CD4-positive, alpha-beta memory T cell (primary cell): Measurements from ENCODE around the gene CAV1. TPM values are rescaled to one million over a fixed set of nuclear protein-coding genes. Genes with fewer than 3 reads are reported as not detected.

Experiments
- CTCF ChIA-PET: fragments of 350-600 bp; sonication (Branson Sonifier 250); formaldehyde crosslinking; loops from one replicate; lab custom pipeline; 2021; ENCODE audit warnings: inconsistent platforms; ENCODE audit not compliant: partially characterized antibody; lab: Charles Lee
- POLR2A ChIA-PET: fragments of 350-600 bp; sonication (Branson Sonifier 250); formaldehyde crosslinking; loops from one replicate; lab custom pipeline; 2021; ENCODE audit not compliant: partially characterized antibody; lab: Charles Lee
- DNase-seq, 5 donors: peaks; one replicate each; pipeline versions ENCODE4 v3.0.0 to v3.0.0-alpha.2; 2020 to 2022; ENCODE audit warnings: mixed read lengths in 1 of 5
- H3K27ac ChIP-seq: one replicate; pipeline ENCODE4 v1.7.0; 2013; ENCODE audit warnings: low read depth, low read length
- H3K27me3 ChIP-seq: 2 replicates; pipeline ENCODE4 v1.7.0; 2013; ENCODE audit warnings: mild to moderate bottlenecking, low read length, moderate library complexity; ENCODE audit not compliant: insufficient read depth
- H3K36me3 ChIP-seq: 2 replicates; pipeline ENCODE4 v1.7.0; 2013; ENCODE audit warnings: mild to moderate bottlenecking, low read length, moderate library complexity; ENCODE audit not compliant: insufficient read depth
- H3K4me1 ChIP-seq: 2 replicates; pipeline ENCODE4 v1.7.0; 2013; ENCODE audit warnings: mild to moderate bottlenecking, low read length, moderate library complexity; ENCODE audit not compliant: insufficient read depth
- H3K4me3 ChIP-seq, 2 donors: one replicate each; pipeline ENCODE4 v1.7.0; 2013; ENCODE audit warnings: low read length in 2 of 2, mild to moderate bottlenecking in 1 of 2
- H3K9me3 ChIP-seq, 2 donors: one replicate each; pipeline ENCODE4 v1.7.0; 2013; ENCODE audit warnings: low read length in 2 of 2, control low read depth in 1 of 2; ENCODE audit not compliant: control insufficient read depth in 1 of 2
- H3K27ac Mint-ChIP-seq, 7 donors: one replicate each; pipeline ENCODE4 v1.8.0; 2020 to 2021; ENCODE audit warnings: mixed read lengths in 7 of 7, mild to moderate bottlenecking in 6 of 7, inconsistent platforms in 3 of 7, moderate library complexity in 3 of 7
- H3K27me3 Mint-ChIP-seq, 2 donors: one replicate each; pipeline ENCODE4 v1.8.0; 2020 to 2021; ENCODE audit warnings: mixed read lengths in 2 of 2
- H3K36me3 Mint-ChIP-seq, 2 donors: one replicate each; pipeline ENCODE4 v1.8.0; 2020 to 2021; ENCODE audit warnings: mixed read lengths in 2 of 2, inconsistent platforms in 1 of 2, mild to moderate bottlenecking in 1 of 2
- H3K4me1 Mint-ChIP-seq, 4 donors: one replicate each; pipeline ENCODE4 v1.8.0; 2020 to 2021; ENCODE audit warnings: mixed read lengths in 4 of 4, mild to moderate bottlenecking in 1 of 4
- H3K4me3 Mint-ChIP-seq, 8 donors: one replicate each; pipeline ENCODE4 v1.8.0; 2020 to 2021; ENCODE audit warnings: mixed read lengths in 8 of 8, mild to moderate bottlenecking in 7 of 8, moderate library complexity in 6 of 8, inconsistent platforms in 3 of 8
- H3K9me3 Mint-ChIP-seq, 8 donors: one replicate each; pipeline ENCODE4 v1.8.0; 2020 to 2021; ENCODE audit warnings: mixed read lengths in 8 of 8, mild to moderate bottlenecking in 5 of 8, inconsistent platforms in 3 of 8, moderate library complexity in 1 of 8
- intact Hi-C: fragments of 100-400 bp; cut with micrococcal nuclease; formaldehyde crosslinking; loops from one replicate; pipeline ENCODE4 v1.15.1; 2023
- polyA plus RNA-seq, 2 donors: library from polyadenylated mRNA; unstranded; fragments of 300-500 nt; fragmentation: Illumina TruSeq; gene quantifications; one replicate each; pipeline ENCODE4 v1.2.3, GENCODE V29; 2021
- total RNA-seq, 2 experiments: library from RNA; stranded (reverse); gene quantifications; one replicate each; pipeline ENCODE4 v1.2.3, GENCODE V29; 2021

Gene CAV1
- total and polyA plus RNA-seq, 4 experiments from 2014 or later = not detected

DNA sequence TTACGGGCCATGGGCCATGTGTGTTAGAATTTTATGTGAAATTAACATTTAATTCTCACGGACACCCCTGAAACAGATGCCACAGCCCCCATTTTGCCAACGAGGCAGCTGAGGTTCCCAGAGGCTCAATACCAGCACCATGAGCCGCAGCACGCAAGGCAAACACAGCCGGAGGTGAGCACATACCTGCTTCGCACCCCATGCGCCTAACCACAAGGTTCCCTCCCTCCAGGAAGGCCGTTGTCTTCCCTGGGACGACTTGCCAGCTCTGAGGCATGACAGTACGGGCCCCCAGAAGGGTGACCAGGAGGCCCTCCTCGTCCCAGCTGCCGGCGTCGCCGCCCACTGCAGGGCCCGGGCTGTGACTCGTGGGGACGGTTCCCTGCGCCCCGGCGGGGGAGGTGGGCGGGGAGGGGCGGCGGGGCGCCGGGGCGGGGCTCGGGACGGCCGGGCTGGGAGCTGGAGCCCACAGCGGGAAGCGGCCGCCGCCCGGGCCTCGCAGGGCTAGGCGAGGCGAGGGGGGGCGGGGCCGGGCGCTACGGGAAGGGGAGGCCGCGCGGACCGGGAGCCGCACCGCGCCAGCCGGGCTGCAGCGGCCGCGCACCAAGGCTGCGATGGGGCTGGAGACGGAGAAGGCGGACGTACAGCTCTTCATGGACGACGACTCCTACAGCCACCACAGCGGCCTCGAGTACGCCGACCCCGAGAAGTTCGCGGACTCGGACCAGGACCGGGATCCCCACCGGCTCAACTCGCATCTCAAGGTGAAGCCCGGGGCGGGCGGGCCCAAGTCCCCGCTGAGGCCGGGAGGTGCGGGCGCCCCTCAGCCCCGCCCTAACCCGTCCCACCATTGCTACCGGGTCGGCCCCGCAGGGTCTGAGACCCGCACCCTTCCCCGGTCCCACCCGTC is 25.4 kb upstream of the CAV1 start, which contains the start of gene CAV2:
Gene CAV2 (plus strand): TSS at position 571 of the 910 bp plus-strand sequence. CDS start 44 bp downstream, at position 615.
- CTCF ChIA-PET = interaction anchor here (0.6 to 0.7 kb wide), 2 partner anchors 27 kb away, joined by 3 read pairs; no protein-coding TSS in a partner anchor
- Histone ChIP-seq H3K4me1 (peaks cover 18% of the 10 kb centered on the region), H3K4me3 (peak within 1 kb of the TSS in 1 of 2 donors; percentile 35), H3K9me3 (no peaks in the 10 kb centered on the region), H3K27me3 (peaks cover 24% of the 10 kb centered on the region), H3K27ac (no peak within 1 kb of the TSS), H3K36me3 (no peaks in the 10 kb centered on the region)
- H3K27ac Mint-ChIP-seq = peak within 1 kb of the TSS in 2 of 7 donors; percentile 12 to 57
- peak in 3 of 5 donors; percentile 6 to 43 (median 6) for DNase-seq
- H3K4me1 Mint-ChIP-seq = peaks cover 8 to 11% (median 10%) of the 10 kb centered on the region in 4 donors
- POLR2A ChIA-PET = no interaction called here
- peak within 1 kb of the TSS; percentile 75 to 91 (median 82) for H3K4me3 Mint-ChIP-seq
- H3K9me3 Mint-ChIP-seq = peaks cover 0 to 7% (median 0%) of the 10 kb centered on the region in 8 donors
- intact Hi-C loops = no loop called here
- peaks cover 32 to 35% of the 10 kb centered on the region in 2 donors for H3K27me3 Mint-ChIP-seq
- no peaks in the 10 kb centered on the region for H3K36me3 Mint-ChIP-seq

DNA sequence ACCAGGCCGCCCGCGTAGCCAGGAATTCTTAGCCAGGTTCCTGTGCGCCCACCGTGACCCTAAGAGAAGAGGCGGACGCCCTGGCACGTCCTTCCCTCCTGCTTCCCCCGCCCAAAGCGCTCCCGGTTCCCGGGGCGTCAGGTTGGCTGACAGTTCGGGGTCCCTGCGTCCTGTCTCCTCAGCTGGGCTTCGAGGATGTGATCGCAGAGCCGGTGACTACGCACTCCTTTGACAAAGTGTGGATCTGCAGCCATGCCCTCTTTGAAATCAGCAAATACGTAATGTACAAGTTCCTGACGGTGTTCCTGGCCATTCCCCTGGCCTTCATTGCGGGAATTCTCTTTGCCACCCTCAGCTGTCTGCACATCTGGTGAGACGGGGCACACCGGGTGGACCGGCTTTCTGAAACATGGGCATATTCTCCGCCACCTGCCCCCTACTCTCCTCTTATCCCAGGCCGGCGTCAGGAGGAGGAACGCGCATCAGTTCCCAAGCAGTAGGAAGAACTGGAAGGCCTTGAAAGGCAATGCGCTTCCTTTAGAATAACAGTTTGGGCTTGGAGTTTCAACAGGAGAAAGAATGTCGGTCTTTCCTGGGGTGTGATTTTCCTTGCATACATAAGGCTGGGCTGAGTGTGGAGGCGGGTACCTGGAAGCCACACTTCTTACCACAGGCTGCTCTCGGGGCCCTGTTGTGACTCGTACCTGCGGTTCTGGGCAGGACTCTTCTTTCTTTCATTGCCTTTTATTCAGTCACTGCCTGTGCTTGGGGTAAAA is 24.6 kb upstream of the CAV1 start:
- peak in 3 of 5 donors; percentile 4 to 53 (median 26) for DNase-seq
- Histone ChIP-seq H3K4me3 (peak overlapping the region in 1 of 2 donors; percentile 35), H3K4me1 (peaks cover 18% of the 10 kb centered on the region), H3K27me3 (peaks cover 24% of the 10 kb centered on the region), H3K9me3 (no peaks in the 10 kb centered on the region), H3K27ac (no peak overlapping the region), H3K36me3 (no peaks in the 10 kb centered on the region)
- Mint-ChIP-seq H3K27me3 (peaks cover 32 to 37% of the 10 kb centered on the region in 2 donors), H3K4me3 (peak overlapping the region; percentile 73 to 91 (median 82)), H3K9me3 (peaks cover 0 to 7% (median 0%) of the 10 kb centered on the region in 8 donors), H3K27ac (peak overlapping the region in 2 of 7 donors; percentile 12 to 57), H3K36me3 (no peaks in the 10 kb centered on the region), H3K4me1 (peaks cover 8 to 11% (median 10%) of the 10 kb centered on the region in 4 donors)
- CTCF ChIA-PET = interaction anchor here (0.6 kb wide), 1 partner anchor 26 kb away, joined by 3 read pairs; no protein-coding TSS in a partner anchor
- intact Hi-C loops = no loop called here
- POLR2A ChIA-PET = no interaction called here

DNA sequence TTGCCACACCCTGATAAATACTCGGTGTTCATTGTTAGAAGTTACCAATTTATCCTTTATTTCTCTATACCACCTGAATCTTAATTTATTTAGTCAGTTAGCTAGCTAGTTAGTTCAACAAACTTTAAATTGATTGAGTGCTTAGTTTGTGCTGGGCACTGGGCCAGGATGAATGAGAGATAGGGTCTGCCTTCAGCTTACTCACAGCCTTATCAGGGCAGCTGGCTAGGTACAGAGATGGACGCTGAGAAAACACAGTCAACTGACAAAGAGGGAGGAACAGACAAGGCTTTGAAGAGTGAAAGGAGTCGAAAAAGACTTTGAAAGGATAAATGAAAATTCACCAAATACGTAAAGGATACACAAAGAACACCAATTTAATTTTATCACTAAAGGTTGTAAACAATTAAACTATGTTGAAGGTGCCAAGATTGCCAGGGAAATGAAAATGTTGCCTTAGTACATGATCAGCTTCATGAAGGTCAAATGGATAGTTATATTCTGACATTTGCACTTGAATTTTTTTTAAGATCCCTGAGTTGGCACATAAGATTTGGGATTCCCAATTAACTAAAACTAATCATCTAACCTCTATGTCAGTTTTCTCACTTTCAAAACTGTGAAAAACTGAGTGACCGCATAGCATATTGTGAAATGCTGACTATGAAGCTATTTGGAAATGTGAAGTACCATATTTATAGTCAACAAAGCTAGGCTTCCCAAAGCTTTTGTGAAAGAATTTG is 23.2 kb upstream of the CAV1 start:
- intact Hi-C loops = no loop called here
- peak overlapping the region in 1 of 8 donors; percentile 9 for H3K4me3 Mint-ChIP-seq
- H3K9me3 Mint-ChIP-seq = peaks cover 0 to 7% (median 0%) of the 10 kb centered on the region in 8 donors
- no peaks in the 10 kb centered on the region for H3K9me3 ChIP-seq
- no peaks in the 10 kb centered on the region for H3K36me3 Mint-ChIP-seq
- DNase-seq = no peak
- CTCF ChIA-PET = interaction anchor here (0.8 to 1.2 kb wide), 2 partner anchors 24 to 242 kb away, joined by 4 to 6 read pairs; no protein-coding TSS in a partner anchor
- H3K27ac ChIP-seq = no peak overlapping the region
- no peak overlapping the region for H3K4me3 ChIP-seq
- H3K27ac Mint-ChIP-seq = no peak overlapping the region
- no peaks in the 10 kb centered on the region for H3K36me3 ChIP-seq
- H3K4me1 Mint-ChIP-seq = peaks cover 8 to 11% (median 10%) of the 10 kb centered on the region in 4 donors
- H3K27me3 Mint-ChIP-seq = peaks cover 31 to 39% of the 10 kb centered on the region in 2 donors
- POLR2A ChIA-PET = interaction anchor here (1.2 kb wide), 1 partner anchor 25 kb away, joined by 4 read pairs; no protein-coding TSS in a partner anchor
- peaks cover 24% of the 10 kb centered on the region for H3K27me3 ChIP-seq
- peaks cover 18% of the 10 kb centered on the region for H3K4me1 ChIP-seq

DNA sequence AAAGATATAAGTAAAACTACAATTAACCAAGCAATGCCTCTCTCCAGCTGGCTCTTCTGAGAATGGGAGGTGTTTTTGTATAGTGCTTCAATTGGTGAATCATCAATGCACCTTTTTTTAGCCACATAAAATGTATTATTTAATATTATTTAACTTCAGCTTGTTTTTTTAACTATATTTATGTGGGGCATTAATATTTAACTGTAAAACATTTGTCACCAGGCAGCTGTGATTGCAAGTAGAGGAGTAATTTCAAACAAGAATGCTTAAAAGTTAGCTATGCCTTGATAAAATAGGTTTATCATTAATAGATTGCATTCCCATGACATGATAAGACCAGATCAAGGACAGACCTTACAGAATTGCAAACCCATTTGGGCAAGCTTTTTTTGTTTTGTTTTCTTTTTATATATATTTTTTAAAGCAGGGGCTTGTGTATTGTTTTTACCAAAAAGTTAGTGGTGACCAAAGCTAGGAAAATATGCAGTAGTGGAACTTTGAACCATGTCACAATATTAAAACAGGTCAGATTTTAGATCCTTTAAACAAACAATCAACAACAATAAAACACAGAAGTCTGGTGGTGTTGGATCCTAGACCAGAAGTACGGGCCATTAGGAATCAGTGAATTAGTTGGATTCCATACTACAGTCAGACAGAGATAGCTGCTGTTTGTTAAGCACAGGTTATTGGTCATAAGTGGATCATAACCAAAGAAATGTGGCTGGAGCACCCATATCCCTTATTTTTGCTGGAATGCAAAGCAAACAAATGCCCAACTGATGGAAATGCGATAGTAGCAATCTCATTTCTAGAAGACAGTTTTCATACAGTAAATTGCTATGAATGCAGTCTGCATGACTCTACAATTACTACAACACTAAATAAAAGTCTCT is 22.4 kb upstream of the CAV1 start:
- H3K4me1 ChIP-seq = peaks cover 18% of the 10 kb centered on the region
- no peak overlapping the region for H3K4me3 Mint-ChIP-seq
- ChIA-PET POLR2A (interaction anchor here (1.2 kb wide), 1 partner anchor 24 kb away, joined by 4 read pairs; no protein-coding TSS in a partner anchor), CTCF (interaction anchor here (0.8 to 1.2 kb wide), 2 partner anchors 24 to 243 kb away, joined by 4 to 6 read pairs; no protein-coding TSS in a partner anchor)
- peaks cover 29 to 37% of the 10 kb centered on the region in 2 donors for H3K27me3 Mint-ChIP-seq
- no peak overlapping the region for H3K27ac Mint-ChIP-seq
- DNase-seq = no peak
- H3K9me3 Mint-ChIP-seq = peaks cover 0 to 7% (median 0%) of the 10 kb centered on the region in 8 donors
- no peaks in the 10 kb centered on the region for H3K9me3 ChIP-seq
- peaks cover 8 to 11% (median 10%) of the 10 kb centered on the region in 4 donors for H3K4me1 Mint-ChIP-seq
- H3K27me3 ChIP-seq = peaks cover 24% of the 10 kb centered on the region
- no peaks in the 10 kb centered on the region for H3K36me3 Mint-ChIP-seq
- intact Hi-C loops = no loop called here
- H3K36me3 ChIP-seq = no peaks in the 10 kb centered on the region
- H3K27ac ChIP-seq = no peak overlapping the region
- H3K4me3 ChIP-seq = no peak overlapping the region

DNA sequence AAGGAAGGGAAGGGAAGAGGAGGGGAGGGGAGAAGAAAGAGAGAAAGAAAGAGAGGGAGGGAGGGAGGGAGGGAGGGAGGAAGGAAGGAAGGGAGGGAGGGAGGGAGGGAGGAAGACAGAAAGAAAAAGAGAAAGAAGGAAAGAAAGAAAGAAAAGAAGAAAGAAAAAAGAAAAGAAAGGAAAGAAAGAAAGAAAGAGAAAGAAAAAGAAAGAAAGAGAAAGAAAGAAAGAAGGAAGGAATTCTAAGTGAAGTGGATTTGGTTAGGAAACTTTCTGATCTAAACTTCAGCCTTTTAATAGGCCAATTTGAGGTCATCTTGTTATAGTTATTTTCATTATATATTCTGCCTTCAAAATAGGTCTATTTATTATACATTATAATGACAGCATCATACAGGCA is 21.0 kb upstream of the CAV1 start:
- H3K36me3 Mint-ChIP-seq = no peaks in the 10 kb centered on the region
- peaks cover 23 to 35% of the 10 kb centered on the region in 2 donors for H3K27me3 Mint-ChIP-seq
- no peak overlapping the region for H3K4me3 Mint-ChIP-seq
- DNase-seq = no peak
- intact Hi-C loops = no loop called here
- ChIA-PET CTCF (interaction anchor here (1.4 kb wide), 1 partner anchor 23 kb away, joined by 6 read pairs; no protein-coding TSS in a partner anchor), POLR2A (no interaction called here)
- Histone ChIP-seq H3K27ac (no peak overlapping the region), H3K4me3 (no peak overlapping the region), H3K4me1 (peaks cover 17% of the 10 kb centered on the region), H3K27me3 (peaks cover 19% of the 10 kb centered on the region), H3K9me3 (no peaks in the 10 kb centered on the region), H3K36me3 (no peaks in the 10 kb centered on the region)
- H3K9me3 Mint-ChIP-seq = peaks cover 0 to 6% (median 0%) of the 10 kb centered on the region in 8 donors
- H3K27ac Mint-ChIP-seq = no peak overlapping the region
- H3K4me1 Mint-ChIP-seq = peaks cover 8 to 11% (median 10%) of the 10 kb centered on the region in 4 donors
